COLO668 (cell line): ENCODE measurements around the gene AP2A2.
A peak's percentile ranks its signal among the peaks of the same experiment; 100 is the strongest.
"Not testable (repeated sequence)": the region's sequence is repeated elsewhere in the genome, so short reads cannot be mapped to it uniquely, and the experiment has no call there.

ENCODE experiments used
- DNase-seq: peaks from one replicate; lab custom pipeline; 2025; ENCODE audit not compliant: unreplicated experiment; lab: John Stamatoyannopoulos, UW

Gene AP2A2

GRCh38 chr11:1012740-1013630, 87.3 kb downstream of the AP2A2 start:
- peak; percentile 79 for DNase-seq

- DNase-seq: no peak
These were observed 87.9 kb downstream of the AP2A2 start for GRCh38 chr11:1013631-1013935.

GRCh38 chr11:1014276-1014675, 88.6 kb downstream of the AP2A2 start:
- no peak for DNase-seq

- no peak for DNase-seq
These were observed 89.4 kb downstream of the AP2A2 start for GRCh38 chr11:1015064-1015463.

- DNase-seq: no peak
These were observed 90.3 kb downstream of the AP2A2 start for GRCh38 chr11:1015826-1016545.

- DNase-seq: not testable (repeated sequence)
These were observed 91.0 kb downstream of the AP2A2 start for GRCh38 chr11:1016610-1017126.

- no peak for DNase-seq
These were observed 91.8 kb downstream of the AP2A2 start for GRCh38 chr11:1017269-1018005.

- DNase-seq: no peak
These were observed 92.4 kb downstream of the AP2A2 start for GRCh38 chr11:1018091-1018490.

- DNase-seq: no peak
These were observed 93.7 kb downstream of the AP2A2 start for GRCh38 chr11:1019321-1019910.

- DNase-seq: no peak
These were observed 94.7 kb downstream of the AP2A2 start for GRCh38 chr11:1020211-1020905.

- no peak for DNase-seq
These were observed 96.7 kb downstream of the AP2A2 start for GRCh38 chr11:1022411-1022810.

GRCh38 chr11:1022908-1023810, 97.5 kb downstream of the AP2A2 start:
- DNase-seq: no peak

GRCh38 chr11:1023811-1024596, 98.3 kb downstream of the AP2A2 start:
- DNase-seq: no peak

GRCh38 chr11:1024597-1025409, 99.1 kb downstream of the AP2A2 start:
- DNase-seq: no peak

- no peak for DNase-seq
These were observed 99.9 kb downstream of the AP2A2 start for GRCh38 chr11:1025410-1026162.

- DNase-seq: no peak
These were observed 100.4 kb downstream of the AP2A2 start for GRCh38 chr11:1026163-1026450.
